GM19324 (cell line): ENCODE results near the gene ZFAND2B.
A peak's percentile ranks its signal among the peaks of the same experiment; 100 is the strongest.
"Not testable (repeated sequence)": the region's sequence is repeated elsewhere in the genome, so short reads cannot be mapped to it uniquely, and the experiment has no call there.

ENCODE experiments used
- ATAC-seq: cut with Tn5 transposase; IDR thresholded peaks from one replicate; pipeline ENCODE4 v1.9.1; 2021; ENCODE audit warnings: mild to moderate bottlenecking, moderate library complexity; ENCODE audit not compliant: unreplicated experiment, low FRiP score

Gene ZFAND2B

DNA sequence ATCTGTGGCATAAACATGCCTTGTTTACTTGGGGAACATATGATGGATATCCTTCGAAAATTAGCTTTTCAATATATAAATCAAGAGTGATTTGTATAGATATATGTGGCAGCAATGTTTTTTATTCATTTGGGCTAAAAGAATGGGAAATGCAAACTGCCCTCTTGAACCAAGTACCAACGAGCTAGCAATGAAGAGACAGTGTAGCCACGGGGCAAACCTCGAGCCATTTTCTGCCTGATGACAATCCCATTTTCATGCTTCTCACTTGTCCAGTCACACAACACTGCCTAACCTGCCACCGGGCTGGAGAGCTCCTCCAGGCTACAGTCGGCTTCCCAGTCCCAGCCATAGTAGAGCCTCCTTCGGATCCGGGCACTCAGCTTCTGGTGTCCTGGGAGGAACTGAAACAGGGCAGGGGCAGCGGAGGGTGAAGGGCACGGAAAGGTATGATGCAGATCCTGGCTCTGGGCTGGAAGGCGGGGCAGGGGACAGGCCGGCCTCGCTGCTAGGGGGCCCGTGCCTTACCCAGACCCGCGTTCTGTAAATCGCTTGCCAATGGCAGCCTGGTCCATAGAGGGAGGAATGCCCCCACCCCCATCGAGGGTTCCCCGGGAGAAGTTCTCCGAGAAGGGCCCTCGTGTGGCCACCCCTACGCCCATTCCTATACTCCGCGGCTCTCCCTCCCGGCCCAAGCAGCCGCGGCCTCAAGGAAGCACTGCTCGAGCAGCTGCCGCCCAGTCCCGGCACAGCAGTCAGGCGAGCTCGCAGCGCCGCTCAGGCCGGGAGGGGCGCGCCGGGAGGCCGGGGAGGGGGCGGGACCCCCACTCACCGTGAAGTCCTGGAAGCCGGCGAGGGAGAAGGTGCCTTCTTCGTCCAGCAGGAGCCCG, 30.4 kb upstream of the ZFAND2B start:
- ATAC-seq = peak; percentile 10

DNA sequence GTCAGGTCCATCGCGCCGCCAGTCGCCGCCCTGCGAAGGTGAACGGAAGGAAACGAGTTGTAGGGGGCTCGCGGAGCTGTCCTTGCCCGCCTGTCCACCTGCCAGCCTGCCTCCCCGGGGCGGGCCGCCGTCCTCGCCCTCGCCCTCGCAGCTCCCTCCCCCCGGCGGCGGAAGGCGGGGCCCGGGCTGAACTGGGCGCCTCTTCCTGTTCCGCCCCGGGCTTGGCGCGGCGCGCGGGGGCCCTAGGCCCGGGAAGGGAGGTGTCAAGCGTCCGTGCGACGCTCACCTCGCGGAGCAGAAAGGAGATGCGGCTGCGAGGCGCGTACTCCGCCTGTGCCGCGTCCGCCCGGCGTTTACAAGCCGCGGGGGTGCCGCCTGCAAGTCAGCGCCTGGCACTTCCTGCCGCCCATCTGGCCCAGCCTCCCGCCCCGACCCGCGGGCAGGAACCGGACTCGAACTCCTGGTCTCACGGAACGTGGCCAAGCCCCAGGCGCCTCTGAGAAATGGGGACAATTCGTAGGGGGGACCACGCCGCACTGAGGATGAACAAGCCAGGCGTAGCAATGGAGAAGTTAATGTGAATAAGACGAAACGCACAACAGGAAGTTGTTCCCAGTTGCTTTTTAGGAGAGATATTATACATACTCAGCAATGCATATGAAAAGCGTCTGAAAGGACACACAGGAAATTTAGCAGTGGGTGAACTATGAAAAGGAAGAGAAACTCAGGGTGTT, 29.6 kb upstream of the ZFAND2B start, which contains the start of gene CNPPD1:
Gene CNPPD1, minus strand, starts transcription at position 108 of the 734 bp plus-strand sequence. Its CDS starts 97 bp downstream, at position 11.
- peak; percentile 68 for ATAC-seq

DNA sequence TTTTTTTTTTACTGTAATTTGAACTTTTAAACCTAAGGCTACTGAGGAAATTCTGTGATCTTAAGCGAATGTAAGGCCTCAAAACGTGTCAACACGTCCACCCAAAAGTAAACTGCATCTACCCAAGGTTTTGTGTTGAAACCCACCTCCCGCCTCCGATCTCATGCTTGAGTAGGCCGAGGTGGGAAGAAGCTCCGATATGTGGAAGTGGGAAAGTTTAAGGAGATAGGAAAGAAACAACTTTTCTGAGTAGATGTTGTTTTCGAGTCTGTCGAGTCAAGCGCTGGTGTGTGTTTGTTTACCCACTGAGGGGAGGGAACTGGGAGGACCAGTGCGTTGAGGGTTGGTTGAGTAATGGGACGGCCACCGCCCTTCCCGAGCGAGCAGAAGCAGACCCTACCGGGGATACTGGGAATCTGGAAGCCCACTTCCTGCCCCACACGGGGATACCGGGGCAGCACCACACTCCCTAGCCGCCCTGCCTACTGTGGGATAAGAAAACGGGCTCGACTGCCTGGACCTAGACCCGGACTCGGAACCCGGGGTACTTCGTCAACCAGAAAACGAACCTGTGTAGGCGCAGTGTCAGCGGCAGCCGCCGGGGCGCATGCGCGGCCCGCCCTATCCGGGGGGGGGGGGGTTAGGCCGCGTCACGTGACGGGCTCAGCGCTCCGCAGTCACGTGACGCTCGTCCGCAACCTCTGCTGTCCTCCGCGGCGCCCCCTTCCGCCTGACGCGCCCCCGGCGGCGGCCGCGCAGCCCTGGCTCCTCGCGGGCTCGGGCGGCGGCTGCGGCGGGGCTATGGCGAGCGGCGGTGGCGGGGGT, 28.8 kb upstream of the ZFAND2B start, which contains the start of gene RETREG2:
Gene RETREG2, plus strand, starts transcription at position 724 of the 825 bp plus-strand sequence. Its CDS starts 78 bp downstream, at position 802.
- peak; percentile 59 for ATAC-seq

DNA sequence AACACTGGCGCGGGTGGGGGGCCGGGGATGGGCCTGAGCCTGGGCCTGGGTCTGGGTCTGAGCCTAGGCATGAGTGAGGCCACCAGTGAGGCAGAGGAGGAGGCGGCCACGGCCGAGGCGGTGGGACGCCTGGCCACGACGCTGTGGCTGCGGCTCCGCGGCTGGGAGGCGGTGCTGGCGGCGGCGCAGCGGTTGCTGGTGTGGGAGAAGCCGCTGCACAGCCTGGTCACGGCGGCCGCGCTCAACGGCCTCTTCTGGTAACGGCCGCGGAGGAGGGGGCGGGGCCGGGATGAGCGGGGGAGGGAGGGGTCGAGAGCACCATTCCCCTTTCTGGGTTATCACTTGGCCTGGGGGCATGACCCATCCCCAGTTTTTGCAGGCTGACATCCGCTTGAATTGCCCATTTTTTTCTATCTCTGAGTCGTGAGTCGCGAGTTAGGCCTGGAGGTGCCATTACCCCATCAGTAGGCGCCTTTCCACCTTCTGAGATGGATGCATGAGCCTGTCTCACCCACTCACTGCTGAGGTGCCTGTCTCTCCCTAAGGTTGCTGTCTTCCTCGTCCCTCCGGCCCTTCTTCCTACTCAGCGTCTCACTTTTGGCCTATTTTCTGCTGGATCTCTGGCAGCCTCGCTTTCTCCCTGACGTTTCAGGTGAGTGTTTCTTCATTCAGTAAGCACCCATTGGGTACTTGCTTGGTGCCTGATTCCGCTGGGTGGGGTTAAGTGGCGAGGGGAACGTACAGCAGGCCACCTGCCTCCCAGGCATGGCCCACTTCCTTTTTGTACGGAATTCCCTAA, 28.0 kb upstream of the ZFAND2B start:
- ATAC-seq = no peak

DNA sequence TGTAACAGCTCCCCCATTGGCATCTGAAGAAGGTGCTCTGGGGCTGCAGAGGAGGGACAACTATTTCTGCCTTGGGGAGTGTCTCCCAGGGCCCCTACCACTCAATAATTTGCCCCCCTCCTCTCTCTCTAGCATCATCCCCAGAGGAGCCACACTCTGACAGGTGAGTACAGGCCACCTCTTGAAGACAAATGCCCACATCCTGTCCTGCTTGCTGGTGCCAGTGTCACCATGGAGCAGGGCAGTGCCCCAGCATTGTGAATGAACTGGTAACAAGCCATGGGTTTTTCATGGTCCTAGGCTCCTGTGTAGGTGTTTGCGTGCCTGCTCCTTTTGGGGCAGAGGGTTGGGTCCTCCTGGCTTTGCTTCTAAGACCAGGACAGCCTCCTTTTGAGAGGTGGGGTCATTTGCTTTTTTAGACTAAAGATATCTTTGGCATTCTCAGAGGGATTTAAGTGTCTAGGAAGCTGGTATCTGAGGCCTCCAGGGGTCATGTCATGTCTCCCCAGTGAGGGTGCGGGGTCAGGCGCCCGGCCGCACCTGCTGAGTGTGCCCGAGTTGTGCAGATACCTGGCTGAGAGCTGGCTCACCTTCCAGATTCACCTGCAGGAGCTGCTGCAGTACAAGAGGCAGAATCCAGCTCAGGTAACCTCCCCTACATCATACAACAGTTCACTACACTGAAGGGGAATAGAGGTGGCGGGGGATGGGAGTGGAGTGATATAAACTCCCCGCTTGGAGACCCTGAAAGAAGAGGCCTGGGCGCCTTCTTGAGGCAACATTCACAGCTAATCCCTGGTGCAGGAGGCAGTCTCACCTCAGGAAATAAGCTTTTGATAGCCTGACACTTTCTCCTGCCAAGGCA, 26.7 kb upstream of the ZFAND2B start:
- ATAC-seq = no peak

DNA sequence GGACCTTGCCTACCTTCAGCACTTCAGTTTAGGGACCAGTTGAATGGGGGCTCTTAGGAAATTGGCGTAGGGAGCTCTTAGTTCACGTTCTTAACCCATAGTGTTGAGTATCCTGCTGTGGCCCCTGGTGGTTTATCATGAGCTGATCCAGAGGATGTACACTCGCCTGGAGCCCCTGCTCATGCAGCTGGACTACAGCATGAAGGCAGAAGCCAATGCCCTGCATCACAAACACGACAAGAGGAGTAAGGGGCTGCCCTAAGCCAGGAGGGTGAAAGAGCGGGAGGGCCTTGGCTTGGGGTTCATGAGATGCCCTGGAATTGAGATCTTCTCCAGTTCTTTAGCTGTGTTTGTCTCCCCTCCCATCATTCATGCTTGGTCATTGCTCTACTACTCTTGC, 25.6 kb upstream of the ZFAND2B start:
- ATAC-seq = no peak

DNA sequence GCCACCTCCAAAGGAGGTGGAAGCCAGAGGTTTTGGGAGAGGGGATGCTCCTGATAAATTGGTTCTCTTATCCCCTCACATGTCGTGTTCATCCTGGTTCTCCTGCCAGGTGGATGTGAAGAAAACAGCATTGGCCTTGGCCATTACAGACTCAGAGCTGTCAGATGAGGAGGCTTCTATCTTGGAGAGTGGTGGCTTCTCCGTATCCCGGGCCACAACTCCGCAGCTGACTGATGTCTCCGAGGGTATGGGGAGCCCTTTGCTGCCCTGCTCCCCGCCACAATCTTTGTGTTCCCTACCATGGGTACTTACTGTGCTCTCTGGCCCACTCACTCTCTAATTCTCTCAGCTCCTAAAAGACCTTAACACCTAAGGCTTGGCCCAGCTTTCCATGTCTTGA, 25.1 kb upstream of the ZFAND2B start:
- ATAC-seq = no peak

DNA sequence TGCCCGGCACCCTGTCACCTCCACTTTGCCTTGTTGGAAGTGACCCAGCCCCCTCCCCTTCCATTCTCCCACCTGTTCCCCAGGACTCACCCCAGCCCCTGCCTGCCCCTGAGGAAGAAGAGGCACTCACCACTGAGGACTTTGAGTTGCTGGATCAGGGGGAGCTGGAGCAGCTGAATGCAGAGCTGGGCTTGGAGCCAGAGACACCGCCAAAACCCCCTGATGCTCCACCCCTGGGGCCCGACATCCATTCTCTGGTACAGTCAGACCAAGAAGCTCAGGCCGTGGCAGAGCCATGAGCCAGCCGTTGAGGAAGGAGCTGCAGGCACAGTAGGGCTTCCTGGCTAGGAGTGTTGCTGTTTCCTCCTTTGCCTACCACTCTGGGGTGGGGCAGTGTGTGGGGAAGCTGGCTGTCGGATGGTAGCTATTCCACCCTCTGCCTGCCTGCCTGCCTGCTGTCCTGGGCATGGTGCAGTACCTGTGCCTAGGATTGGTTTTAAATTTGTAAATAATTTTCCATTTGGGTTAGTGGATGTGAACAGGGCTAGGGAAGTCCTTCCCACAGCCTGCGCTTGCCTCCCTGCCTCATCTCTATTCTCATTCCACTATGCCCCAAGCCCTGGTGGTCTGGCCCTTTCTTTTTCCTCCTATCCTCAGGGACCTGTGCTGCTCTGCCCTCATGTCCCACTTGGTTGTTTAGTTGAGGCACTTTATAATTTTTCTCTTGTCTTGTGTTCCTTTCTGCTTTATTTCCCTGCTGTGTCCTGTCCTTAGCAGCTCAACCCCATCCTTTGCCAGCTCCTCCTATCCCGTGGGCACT, 24.0 kb upstream of the ZFAND2B start:
- no peak for ATAC-seq

DNA sequence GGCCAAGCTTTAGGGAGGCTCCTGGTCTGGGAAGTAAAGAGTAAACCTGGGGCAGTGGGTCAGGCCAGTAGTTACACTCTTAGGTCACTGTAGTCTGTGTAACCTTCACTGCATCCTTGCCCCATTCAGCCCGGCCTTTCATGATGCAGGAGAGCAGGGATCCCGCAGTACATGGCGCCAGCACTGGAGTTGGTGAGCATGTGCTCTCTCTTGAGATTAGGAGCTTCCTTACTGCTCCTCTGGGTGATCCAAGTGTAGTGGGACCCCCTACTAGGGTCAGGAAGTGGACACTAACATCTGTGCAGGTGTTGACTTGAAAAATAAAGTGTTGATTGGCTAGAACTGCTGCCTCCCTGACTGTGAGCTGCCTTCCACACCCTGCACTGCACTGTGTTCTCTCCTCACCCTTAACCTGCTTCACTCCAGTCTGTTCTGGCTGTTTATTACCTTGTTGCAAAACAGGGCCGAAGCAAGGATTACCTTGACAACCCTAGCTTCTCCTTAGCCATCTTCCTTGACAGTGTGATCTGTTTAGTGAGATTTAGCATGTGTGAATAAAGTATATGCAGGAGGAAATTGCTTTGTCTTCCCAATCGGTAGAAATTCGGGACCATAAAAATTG, 23.3 kb upstream of the ZFAND2B start:
- no peak for ATAC-seq

DNA sequence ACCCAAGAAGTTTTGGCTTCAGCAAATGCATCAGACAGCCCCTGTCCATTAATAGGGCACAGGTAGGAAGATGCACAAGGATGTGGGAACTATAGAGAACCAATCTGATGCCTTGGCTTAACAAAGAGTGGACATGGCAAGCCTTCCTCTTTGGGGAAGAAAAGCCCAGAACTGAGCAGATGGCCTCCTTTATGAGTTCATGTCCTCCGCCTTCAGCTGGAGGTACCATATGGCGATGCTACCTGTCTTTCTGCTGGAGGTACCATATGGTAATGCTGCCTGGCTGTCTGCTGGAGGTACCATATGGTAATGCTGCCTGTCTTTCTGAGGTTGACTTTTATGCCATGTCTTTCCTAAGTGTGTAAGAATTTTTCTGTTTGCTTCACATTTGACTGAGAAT, 22.5 kb upstream of the ZFAND2B start:
- no peak for ATAC-seq

DNA sequence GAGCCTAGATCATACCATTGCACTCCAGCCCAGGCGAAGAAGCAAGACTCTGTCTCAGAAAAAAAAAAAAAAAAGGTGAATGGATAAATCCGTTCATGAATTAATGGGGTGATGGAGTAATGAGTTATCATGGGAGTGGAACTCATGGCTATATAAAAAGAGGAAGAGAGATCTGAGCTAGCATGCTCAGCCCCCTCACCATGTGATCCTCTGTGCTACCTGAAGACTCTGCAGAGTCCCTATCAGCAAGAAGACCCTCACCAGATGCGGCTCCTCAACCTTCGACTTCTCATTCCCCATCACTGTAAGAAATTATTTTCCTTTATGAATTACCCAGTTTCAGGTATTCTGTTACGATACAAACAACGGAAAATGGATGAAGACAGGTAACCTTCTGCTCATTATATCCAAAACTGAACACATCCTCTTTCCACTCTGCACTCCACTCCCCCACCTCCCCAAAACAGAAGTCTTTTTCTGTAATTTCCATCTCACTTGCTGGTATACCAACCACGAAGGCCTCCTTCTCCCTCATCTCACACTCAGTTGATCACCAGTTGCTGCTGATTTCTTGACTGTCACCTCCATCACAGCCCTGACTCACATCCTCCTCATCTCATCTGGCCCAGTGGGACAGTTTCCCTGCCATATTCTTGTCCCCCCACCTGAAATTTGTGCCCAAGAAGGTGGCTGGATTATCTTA, 19.7 kb upstream of the ZFAND2B start:
- no peak for ATAC-seq

DNA sequence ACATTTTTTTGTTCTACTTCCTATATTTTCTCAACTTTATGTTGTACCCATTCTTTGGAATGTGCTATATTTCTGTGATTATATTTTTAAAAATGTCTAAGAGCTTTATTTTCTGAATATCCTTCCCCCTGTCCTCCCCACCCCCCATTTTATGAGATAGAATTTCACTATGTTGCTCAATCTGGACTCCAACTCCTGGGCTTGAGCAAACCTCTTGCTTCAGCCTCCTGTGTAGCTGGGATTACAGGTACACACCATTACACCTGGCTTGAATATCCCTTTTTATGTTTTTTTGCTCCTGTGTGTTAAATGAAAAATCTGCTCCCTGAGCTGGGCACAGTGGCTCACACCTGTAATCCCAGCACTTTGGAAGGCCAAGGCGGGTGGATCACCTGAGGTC, 9.2 kb upstream of the ZFAND2B start:
- no peak for ATAC-seq

DNA sequence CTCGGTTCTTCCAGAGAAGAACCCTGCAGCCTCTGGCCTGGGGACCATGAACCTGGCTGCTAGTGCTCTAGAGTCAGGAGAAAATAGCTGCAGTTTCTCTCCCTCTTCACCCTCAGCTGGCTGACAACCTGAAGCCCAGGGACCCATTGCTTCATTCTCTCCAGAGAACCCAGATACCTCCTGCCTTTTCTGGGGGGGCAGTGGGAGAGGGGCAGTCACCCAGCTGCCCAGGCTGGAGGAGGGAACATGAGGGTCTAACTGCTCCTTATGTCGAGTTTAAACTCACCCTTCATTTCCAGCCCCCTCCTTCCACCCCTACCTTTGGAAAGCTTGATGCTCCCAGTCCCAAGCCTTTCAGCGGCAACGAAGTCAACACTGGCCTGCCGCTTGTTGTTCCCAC, 7.6 kb upstream of the ZFAND2B start:
- no peak for ATAC-seq

DNA sequence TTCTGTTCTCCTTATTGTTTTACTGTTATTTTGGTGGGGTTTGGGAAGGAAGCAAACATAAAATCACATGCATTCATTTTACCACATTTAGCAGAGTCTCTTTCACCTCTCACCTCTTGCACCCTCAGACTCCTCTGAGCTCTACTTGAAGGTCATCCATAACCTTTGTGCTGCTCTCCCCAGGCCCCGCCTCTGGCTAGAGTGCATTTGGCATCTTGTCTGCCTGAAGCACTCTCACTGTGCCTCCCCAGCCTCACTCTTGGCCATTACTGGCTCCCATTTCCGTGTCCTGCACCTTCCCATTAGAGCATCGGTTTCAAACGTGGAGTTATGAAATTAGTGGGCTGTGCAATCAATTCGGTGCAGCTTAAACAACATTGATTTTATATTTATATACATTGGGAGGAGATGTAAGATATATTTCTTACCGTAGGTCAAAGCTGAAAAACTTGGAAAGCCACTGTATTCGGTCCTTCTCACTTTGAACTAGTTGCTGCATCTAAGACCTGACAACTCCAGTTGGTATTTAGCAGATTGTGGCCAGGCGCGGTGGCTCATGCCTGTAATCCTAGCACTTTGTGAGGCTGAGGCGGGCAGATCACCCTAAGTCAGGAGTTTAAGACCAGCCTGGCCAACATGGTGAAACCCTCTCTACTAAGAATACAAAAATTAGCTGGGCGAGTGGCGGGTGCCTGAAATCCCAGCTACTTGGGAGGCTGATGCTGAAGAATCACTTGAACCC, 6.9 kb upstream of the ZFAND2B start:
- ATAC-seq = no peak

DNA sequence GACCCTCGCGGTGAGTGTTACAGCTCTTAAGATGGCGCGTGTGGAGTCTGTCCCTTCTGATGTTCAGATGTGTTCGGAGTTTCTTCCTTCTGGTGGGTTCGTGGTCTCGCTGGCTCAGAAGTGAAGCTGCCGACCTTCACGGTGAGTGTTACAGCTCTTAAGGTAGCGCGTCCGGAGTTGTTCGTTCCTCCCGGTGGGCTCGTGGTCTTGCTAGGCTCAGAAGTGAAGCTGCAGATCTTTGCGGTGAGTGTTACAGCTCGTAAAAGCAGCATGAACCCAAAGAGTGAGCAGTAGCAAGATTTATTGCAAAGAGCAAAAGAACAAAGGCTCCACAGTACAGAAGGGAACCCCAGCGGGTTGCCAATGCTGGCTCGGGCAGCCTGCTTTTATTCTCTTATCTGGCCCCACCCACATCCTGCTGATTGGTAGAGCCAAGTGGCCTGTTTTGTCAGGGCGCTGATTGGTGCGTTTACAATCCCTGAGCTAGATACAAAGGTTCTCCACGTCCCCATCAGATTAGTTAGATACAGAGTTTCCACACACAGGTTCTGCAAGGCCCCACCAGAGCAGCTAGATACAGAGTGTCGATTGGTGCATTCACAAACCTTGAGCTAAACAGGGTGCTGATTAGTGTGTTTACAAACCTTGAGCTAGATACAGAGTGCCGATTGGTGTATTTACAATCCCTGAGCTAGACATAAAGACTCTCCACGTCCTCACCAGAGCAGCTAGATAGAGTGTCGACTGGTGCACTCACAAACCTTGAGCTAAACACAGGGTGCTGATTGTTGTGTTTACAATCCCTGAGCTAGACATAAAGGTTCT, 5.9 kb upstream of the ZFAND2B start:
- ATAC-seq = not testable (repeated sequence)
